ENCODE results near the gene NHP2. TPM values are rescaled to one million over a fixed set of nuclear protein-coding genes. Genes with fewer than 3 reads are reported as not detected.

Gene NHP2
- total and polyA plus RNA-seq, 10 of the 15 experiments (the other 5 are each of a cell fraction or from before 2014, with no cell fraction given): 39.2 to 513 (median 198) TPM

DNA sequence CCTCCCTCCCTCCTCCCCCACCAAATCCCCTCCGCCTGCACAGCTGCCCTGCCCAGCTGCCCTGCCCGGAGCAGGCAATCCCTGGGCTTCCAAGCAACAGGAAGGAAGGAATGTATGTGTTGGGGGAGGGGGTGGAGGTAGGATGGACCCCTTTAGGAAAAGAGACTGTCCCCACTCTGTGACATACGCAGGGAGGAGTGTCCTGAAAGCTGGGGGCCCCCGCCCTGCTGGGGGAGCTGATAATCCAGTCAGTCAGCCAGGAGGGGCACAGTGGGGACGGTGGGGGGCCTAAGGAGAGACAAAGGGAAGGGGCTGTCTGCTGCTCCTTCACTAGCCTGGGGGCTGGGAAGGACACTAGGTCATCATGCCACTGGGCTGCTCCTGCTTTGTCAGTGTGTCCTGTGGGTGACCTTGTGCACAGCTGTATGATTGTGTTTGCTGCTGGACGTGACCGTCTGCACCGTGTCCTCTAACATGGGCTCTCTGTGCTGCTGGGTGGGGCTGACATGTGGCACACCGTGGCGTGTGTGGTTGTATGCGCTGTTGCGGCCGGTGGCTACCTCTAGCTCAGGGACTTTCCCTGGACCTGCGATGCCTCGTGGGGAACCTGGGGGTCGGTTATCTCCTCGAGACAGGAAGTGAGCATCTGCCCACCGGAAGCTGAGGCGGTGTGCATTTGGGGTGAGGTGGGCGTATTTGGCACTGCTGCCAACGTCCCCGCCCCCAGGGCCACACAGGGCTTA is 37.4 kb downstream of the NHP2 start (continued):
- no peak; the same call in 1 of the 2 replicates for TF ChIP-seq NKRF (conservative IDR thresholded peaks at IDR 0.05)
- no peak for TF ChIP-seq RUNX3 (IDR thresholded peaks at IDR 0.05; ENCODE audit: low read length)
- peak in 1 of 2 experiments; percentile 23; a peak in 2 of 4 replicates for TF ChIP-seq IKZF2 (IDR thresholded peaks at IDR 0.05)
- TF ChIP-seq DPF2 (IDR thresholded peaks at IDR 0.05): peak; percentile 73
- TF ChIP-seq NBN (IDR thresholded peaks at IDR 0.05): peak; percentile 86
- TF ChIP-seq PML (IDR thresholded peaks at IDR 0.05; ENCODE audit: low read length): no peak
- peak in 1 of 2 experiments; percentile 73; a peak in 1 of 4 replicates for TF ChIP-seq ETV6 (conservative IDR thresholded peaks at IDR 0.05 in 1 of 2, IDR thresholded peaks at IDR 0.05 in 1 of 2; ENCODE audit: borderline replicate concordance in 1 of 2, low read depth in 1 of 2)
- TF ChIP-seq ZBTB40 (IDR thresholded peaks at IDR 0.05; ENCODE audit: borderline replicate concordance): peak; percentile 82; the same call in 1 of the 2 replicates
- peak; percentile 74 for TF ChIP-seq ELK1 (IDR thresholded peaks at IDR 0.05; ENCODE audit: low read depth, low read length)
- TF ChIP-seq CBX3 (IDR thresholded peaks at IDR 0.05; ENCODE audit: borderline replicate concordance, low read depth): no peak
- peak; percentile 79; the same call in 1 of the 2 replicates for TF ChIP-seq CBFB (IDR thresholded peaks at IDR 0.05; ENCODE audit: low read depth)
- no peak; the same call in 1 of the 2 replicates for TF ChIP-seq PKNOX1 (IDR thresholded peaks at IDR 0.05)
- no peak for TF ChIP-seq PBX3 (IDR thresholded peaks at IDR 0.05; ENCODE audit: insufficient replicate concordance, low read depth, low read length)
- peak; percentile 54; the same call in 1 of the 2 replicates for TF ChIP-seq TCF12 (IDR thresholded peaks at IDR 0.05; ENCODE audit: low read depth, low read length)
- no peak for TF ChIP-seq ESRRA (IDR thresholded peaks at IDR 0.05; ENCODE audit: low read length)
- TF ChIP-seq GATAD2B (conservative IDR thresholded peaks at IDR 0.05; ENCODE audit: low read depth): peak; percentile 69
- TF ChIP-seq ZNF207 (IDR thresholded peaks at IDR 0.05; ENCODE audit: borderline replicate concordance): no peak
- peak; percentile 63; the same call in 1 of the 2 replicates for TF ChIP-seq TCF3 (IDR thresholded peaks at IDR 0.05; ENCODE audit: borderline replicate concordance, insufficient read depth, low read depth, low read length)
- 0 out of 2 replicates have a peak, but pooled peaks have one; percentile 49 for TF ChIP-seq NR2F1 (conservative IDR thresholded peaks at IDR 0.05)
- peak; percentile 70 to 84 for TF ChIP-seq BHLHE40 (IDR thresholded peaks at IDR 0.05; ENCODE audit: borderline replicate concordance in 1 of 2, low read depth in 2 of 2, low read length in 1 of 2)
